GM12878 (cell line): ENCODE results near the gene PRR23B. TPM values are rescaled to one million over a fixed set of nuclear protein-coding genes. Genes with fewer than 3 reads are reported as not detected.

Experiments used
- ATAC-seq: fragments of 200-7000 bp; cut with Tn5 transposase; 3 replicates; pipeline ENCODE4 v1.9.1; 2020; ENCODE audit warnings: mild to moderate bottlenecking, moderate library complexity
- BruUV-seq: library from RNA; stranded (reverse); fragments of 400-500 nt; replicated peaks from 2 replicates; lab custom pipeline; 2021; lab: Mats Ljungman, UMichigan
- CTCF ChIA-PET: fragments of 300-600 bp; sonication (Branson Sonifier 250); formaldehyde crosslinking; extraction: SDS; loops from one replicate; lab custom pipeline; 2021; ENCODE audit warnings: inconsistent platforms; lab: Yijun Ruan, JAX
- POLR2A ChIA-PET: fragments of 350-600 bp; formaldehyde crosslinking; extraction: SDS; loops from one replicate; lab custom pipeline; 2021; ENCODE audit warnings: inconsistent platforms; lab: Charles Lee
- RAD21 ChIA-PET: fragments of 300-600 bp; sonication (Branson Sonifier 250); formaldehyde crosslinking; loops from one replicate; lab custom pipeline; 2023; ENCODE audit warnings: antibody characterized with exemption; ENCODE audit not compliant: unreplicated experiment; lab: Charles Lee
- SMC1A ChIA-PET: fragments of 300-600 bp; sonication (Branson Sonifier 250); formaldehyde crosslinking; loops from one replicate; lab custom pipeline; 2023; ENCODE audit not compliant: unreplicated experiment, uncharacterized antibody; lab: Charles Lee
- DNase-seq: peaks from one replicate; pipeline ENCODE4 v3.0.0-alpha.2; 2011; ENCODE audit warnings: low read depth, low spot score
- FAIRE-seq: peaks from 3 replicates; lab custom pipeline; 2011; peaks lifted over from hg19 to GRCh38; lab: Jason Lieb, UNC
- H2AFZ ChIP-seq: 2 replicates; pipeline ENCODE4 v1.6.0; 2011; ENCODE audit warnings: low read depth, low read length, control low read depth; ENCODE audit not compliant: control insufficient read depth
- H3K27ac ChIP-seq: 2 replicates; pipeline ENCODE4 v1.5.1; 2011; ENCODE audit warnings: control low read depth; ENCODE audit not compliant: control insufficient read depth, insufficient read depth
- H3K27me3 ChIP-seq, 2 experiments: replicated peaks in 1 of 2; 2 replicates each; pipeline versions ENCODE4 v1.6.0 to v1.6.1; 2011; ENCODE audit warnings: low read length in 1 of 2; ENCODE audit not compliant: control insufficient read depth in 2 of 2, insufficient read depth in 2 of 2
- H3K36me3 ChIP-seq, 2 experiments: 2 replicates each; pipeline ENCODE4 v1.5.1; 2011; ENCODE audit warnings: low read length in 1 of 2; ENCODE audit not compliant: control insufficient read depth in 2 of 2, insufficient read depth in 2 of 2
- H3K4me1 ChIP-seq: 2 replicates; pipeline ENCODE4 v1.6.1; 2011; ENCODE audit warnings: mild to moderate bottlenecking, low read length, moderate library complexity, mixed read lengths; ENCODE audit not compliant: control insufficient read depth, insufficient read depth
- H3K4me2 ChIP-seq: 2 replicates; pipeline ENCODE4 v1.6.0; 2011; ENCODE audit warnings: control low read depth; ENCODE audit not compliant: control insufficient read depth, insufficient read depth
- H3K4me3 ChIP-seq: fragments of 200-600 bp; sonication (generic); 2 replicates; pipeline ENCODE4 v1.5.1; 2016
- H3K79me2 ChIP-seq: 2 replicates; pipeline ENCODE4 v1.6.0; 2011; ENCODE audit warnings: low read length; ENCODE audit not compliant: control insufficient read depth, insufficient read depth
- H3K9ac ChIP-seq: 2 replicates; pipeline ENCODE4 v1.8.0; 2011; ENCODE audit warnings: low read length, control low read depth, mixed read lengths; ENCODE audit not compliant: control insufficient read depth, insufficient read depth
- H3K9me3 ChIP-seq: replicated peaks from 3 replicates; pipeline ENCODE4 v1.5.1; 2011; ENCODE audit warnings: mild to moderate bottlenecking, low read length; ENCODE audit not compliant: control insufficient read depth, insufficient read depth
- H4K20me1 ChIP-seq: 2 replicates; pipeline ENCODE4 v1.6.0; 2011; ENCODE audit not compliant: control insufficient read depth, insufficient read depth
- BRCA1 ChIP-seq: IDR thresholded peaks from 2 replicates; pipeline ENCODE4 v1.6.1; 2011; ENCODE audit warnings: low read depth, low read length, improper control_type of control experiment
- EGR1 ChIP-seq, 2 experiments: IDR thresholded peaks; 1 replicate in 1 of 2; 2 replicates in 1 of 2; pipeline ENCODE4 v1.6.1; 2011 to 2012; ENCODE audit warnings: low read depth in 2 of 2, low read length in 2 of 2, borderline replicate concordance in 1 of 2, mild to moderate bottlenecking in 1 of 2, moderate library complexity in 1 of 2
- GABPA ChIP-seq: IDR thresholded peaks from 2 replicates; pipeline ENCODE4 v1.6.1; 2014; ENCODE audit warnings: antibody characterized with exemption, low read depth, mild to moderate bottlenecking, inconsistent platforms
- HSF1 ChIP-seq: fragments of 150-350 bp; IDR thresholded peaks from 2 replicates; pipeline ENCODE4 v1.6.1; 2014; ENCODE audit warnings: mild to moderate bottlenecking, low read depth, low read length
- IRF4 ChIP-seq: IDR thresholded peaks from 2 replicates; pipeline ENCODE4 v1.6.1; 2011; ENCODE audit warnings: low read depth, low read length
- MTA2 ChIP-seq: fragments of 450-650 bp; IDR thresholded peaks from 2 replicates; pipeline ENCODE4 v1.6.1; 2016; ENCODE audit warnings: low read depth, mild to moderate bottlenecking, moderate library complexity
- PML ChIP-seq: IDR thresholded peaks from 2 replicates; pipeline ENCODE4 v1.6.1; 2012; ENCODE audit warnings: low read length, inconsistent platforms
- POLR2A ChIP-seq: IDR thresholded peaks from 2 replicates; pipeline ENCODE4 v1.6.1; 2011; ENCODE audit warnings: low read depth, mild to moderate bottlenecking, low read length
- TAF1 ChIP-seq: IDR thresholded peaks from 2 replicates; pipeline ENCODE4 v1.6.1; 2011; ENCODE audit warnings: mild to moderate bottlenecking, low read depth, low read length, borderline replicate concordance
- WGBS: methylation state at CpG from one replicate; pipeline ENCODE4 v1.1.6; 2016; ENCODE audit warnings: low lambda C conversion rate; ENCODE audit not compliant: insufficient replicate concordance, insufficient coverage; ENCODE audit errors: missing lambda C conversion rate; 5-methylcytosine and 5-hydroxymethylcytosine counted together
- in situ Hi-C: fragments of 300-500 bp; cut with MboI; formaldehyde crosslinking; loops from 9 replicates; pipeline ENCODE4 v1.14.3; 2018; ENCODE audit warnings: mixed read lengths
- intact Hi-C: fragments of 100-400 bp; cut with micrococcal nuclease; formaldehyde crosslinking; loops from one replicate; pipeline ENCODE4 v1.14.2; 2022; ENCODE audit not compliant: unreplicated experiment
- polyA plus RNA-seq, 11 experiments: library from polyadenylated mRNA; depleted of rRNA in 4 of 11; unstranded in 6 of 11; stranded (reverse) in 5 of 11; fragments of >200 nt; fragmentation: Nextera tagmentation in 4 of 11; fragmentation: Illumina TruSeq in 1 of 11; extraction: Ambion mirVana in 4 of 11; extraction: Trizol in 1 of 11; gene quantifications; 1 replicate in 1 of 11; 2 replicates in 10 of 11; pipeline versions ENCODE4 v1.2.1 to v1.2.3, GENCODE V29; 2011 to 2016; ENCODE audit warnings: inconsistent platforms in 2 of 11, missing spikeins in 2 of 11, low read depth in 1 of 11
- total RNA-seq, 4 experiments: library from RNA; depleted of rRNA in 3 of 4; stranded (reverse); fragments of >200 nt in 3 of 4; fragmentation: Illumina TruSeq in 1 of 4; extraction: Trizol in 1 of 4; gene quantifications; 2 replicates each; pipeline versions ENCODE4 v1.2.1 to v1.2.3, GENCODE V29; 2013 to 2021

Gene PRR23B
- total and polyA plus RNA-seq, 10 of the 15 experiments (the other 5 are each of a cell fraction or from before 2014, with no cell fraction given), result not detected

- BruUV-seq, result no TSS peak
- intact Hi-C loops, result no loop called here
- H4K20me1 ChIP-seq, result no peaks in the 10 kb centered on the region
- no peak overlapping the region for H3K4me2 ChIP-seq
- H3K27me3 ChIP-seq, result no peaks in the 10 kb centered on the region
- H3K9me3 ChIP-seq, result no peaks in the 10 kb centered on the region
- no peaks in the 10 kb centered on the region for H3K79me2 ChIP-seq
- H3K9ac ChIP-seq, result no peak overlapping the region
- RAD21 ChIA-PET, result no interaction called here
- ATAC-seq (no peak), DNase-seq (no peak), FAIRE-seq (no peak)
- SMC1A ChIA-PET, result no interaction called here
- H3K4me1 ChIP-seq, result no peaks in the 10 kb centered on the region
- in situ Hi-C loops, result no loop called here
- TF ChIP-seq MTA2 (no peak), IRF4 (no peak), HSF1 (no peak), POLR2A (no peak), EGR1 (IDR thresholded peaks at IDR 0.05; ENCODE audit: borderline replicate concordance in 1 of 2, low read depth in 2 of 2, low read length in 2 of 2) (no peak), PML (no peak), BRCA1 (no peak), TAF1 (no peak), GABPA (no peak)
- no peaks in the 10 kb centered on the region for H3K36me3 ChIP-seq
- no peak overlapping the region for H2AFZ ChIP-seq
- POLR2A ChIA-PET, result no interaction called here
- CTCF ChIA-PET, result no interaction called here
- 44% methylated on average over 8 of the region's 8 CpGs for WGBS
- no peak overlapping the region for H3K27ac ChIP-seq
- no peak overlapping the region for H3K4me3 ChIP-seq
These were observed 45.4 kb downstream of the PRR23B start for GRCh38 chr3:138975351-138975750.
